ENCODE results near the gene ANGPTL1. TPM values are rescaled to one million over a fixed set of nuclear protein-coding genes. Genes with fewer than 3 reads are reported as not detected.

Gene ANGPTL1
- total and polyA plus RNA-seq, 2 of the 13 experiments (the other 11 are each of a cell fraction or from before 2014, with no cell fraction given): 2.9 to 9.3 TPM

DNA sequence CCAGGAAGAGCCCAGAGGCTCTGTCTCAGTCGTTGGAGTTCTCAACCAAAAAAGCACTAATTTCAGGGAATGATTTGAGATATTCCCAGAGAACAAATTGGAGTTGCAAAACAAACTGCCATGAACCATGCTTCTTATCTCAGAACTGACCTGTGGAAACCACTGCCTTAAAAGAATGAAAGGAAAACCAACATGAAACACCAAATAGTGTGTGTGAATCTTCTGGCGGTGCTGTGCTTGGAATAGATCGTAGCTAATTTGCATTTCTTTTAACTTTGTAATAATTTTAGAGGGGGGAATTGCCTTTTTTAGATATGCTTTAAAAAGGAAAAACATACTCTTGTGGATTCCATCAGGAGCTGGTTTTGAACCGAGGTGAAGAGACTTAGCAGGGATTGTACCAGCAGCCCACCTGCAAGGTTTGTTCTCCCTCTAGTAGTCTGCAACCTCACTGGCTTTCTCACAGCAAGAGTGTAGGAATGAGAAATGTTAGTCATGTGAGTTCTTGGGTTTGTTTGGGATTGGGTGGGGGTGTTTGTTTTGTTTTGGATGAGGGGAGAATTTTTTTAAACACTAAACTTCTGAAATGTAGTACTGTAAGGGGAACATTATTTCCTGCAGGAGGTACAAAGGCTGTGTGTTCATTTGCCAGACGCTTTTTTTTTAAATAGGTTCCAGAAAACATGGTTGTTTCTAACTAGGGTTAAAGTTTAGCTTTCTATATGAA lies 45.7 kb upstream of the ANGPTL1 start (continued):
- TF ChIP-seq MNT (IDR thresholded peaks at IDR 0.05): no peak
- TF ChIP-seq PAWR (CRISPR knock-in tag; IDR thresholded peaks at IDR 0.05; ENCODE audit: borderline replicate concordance): no peak
- TF ChIP-seq RARA (CRISPR knock-in tag; IDR thresholded peaks at IDR 0.05): peak; percentile 43; the same call in 1 of the 2 replicates
- TF ChIP-seq, protein P1, sequence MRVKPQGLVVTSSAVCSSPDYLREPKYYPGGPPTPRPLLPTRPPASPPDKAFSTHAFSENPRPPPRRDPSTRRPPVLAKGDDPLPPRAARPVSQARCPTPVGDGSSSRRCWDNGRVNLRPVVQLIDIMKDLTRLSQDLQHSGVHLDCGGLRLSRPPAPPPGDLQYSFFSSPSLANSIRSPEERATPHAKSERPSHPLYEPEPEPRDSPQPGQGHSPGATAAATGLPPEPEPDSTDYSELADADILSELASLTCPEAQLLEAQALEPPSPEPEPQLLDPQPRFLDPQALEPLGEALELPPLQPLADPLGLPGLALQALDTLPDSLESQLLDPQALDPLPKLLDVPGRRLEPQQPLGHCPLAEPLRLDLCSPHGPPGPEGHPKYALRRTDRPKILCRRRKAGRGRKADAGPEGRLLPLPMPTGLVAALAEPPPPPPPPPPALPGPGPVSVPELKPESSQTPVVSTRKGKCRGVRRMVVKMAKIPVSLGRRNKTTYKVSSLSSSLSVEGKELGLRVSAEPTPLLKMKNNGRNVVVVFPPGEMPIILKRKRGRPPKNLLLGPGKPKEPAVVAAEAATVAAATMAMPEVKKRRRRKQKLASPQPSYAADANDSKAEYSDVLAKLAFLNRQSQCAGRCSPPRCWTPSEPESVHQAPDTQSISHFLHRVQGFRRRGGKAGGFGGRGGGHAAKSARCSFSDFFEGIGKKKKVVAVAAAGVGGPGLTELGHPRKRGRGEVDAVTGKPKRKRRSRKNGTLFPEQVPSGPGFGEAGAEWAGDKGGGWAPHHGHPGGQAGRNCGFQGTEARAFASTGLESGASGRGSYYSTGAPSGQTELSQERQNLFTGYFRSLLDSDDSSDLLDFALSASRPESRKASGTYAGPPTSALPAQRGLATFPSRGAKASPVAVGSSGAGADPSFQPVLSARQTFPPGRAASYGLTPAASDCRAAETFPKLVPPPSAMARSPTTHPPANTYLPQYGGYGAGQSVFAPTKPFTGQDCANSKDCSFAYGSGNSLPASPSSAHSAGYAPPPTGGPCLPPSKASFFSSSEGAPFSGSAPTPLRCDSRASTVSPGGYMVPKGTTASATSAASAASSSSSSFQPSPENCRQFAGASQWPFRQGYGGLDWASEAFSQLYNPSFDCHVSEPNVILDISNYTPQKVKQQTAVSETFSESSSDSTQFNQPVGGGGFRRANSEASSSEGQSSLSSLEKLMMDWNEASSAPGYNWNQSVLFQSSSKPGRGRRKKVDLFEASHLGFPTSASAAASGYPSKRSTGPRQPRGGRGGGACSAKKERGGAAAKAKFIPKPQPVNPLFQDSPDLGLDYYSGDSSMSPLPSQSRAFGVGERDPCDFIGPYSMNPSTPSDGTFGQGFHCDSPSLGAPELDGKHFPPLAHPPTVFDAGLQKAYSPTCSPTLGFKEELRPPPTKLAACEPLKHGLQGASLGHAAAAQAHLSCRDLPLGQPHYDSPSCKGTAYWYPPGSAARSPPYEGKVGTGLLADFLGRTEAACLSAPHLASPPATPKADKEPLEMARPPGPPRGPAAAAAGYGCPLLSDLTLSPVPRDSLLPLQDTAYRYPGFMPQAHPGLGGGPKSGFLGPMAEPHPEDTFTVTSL (CRISPR knock-in tag; IDR thresholded peaks at IDR 0.05; ENCODE audit: borderline replicate concordance): peak; percentile 64; the same call in 1 of the 2 replicates
- TF ChIP-seq, protein P2, sequence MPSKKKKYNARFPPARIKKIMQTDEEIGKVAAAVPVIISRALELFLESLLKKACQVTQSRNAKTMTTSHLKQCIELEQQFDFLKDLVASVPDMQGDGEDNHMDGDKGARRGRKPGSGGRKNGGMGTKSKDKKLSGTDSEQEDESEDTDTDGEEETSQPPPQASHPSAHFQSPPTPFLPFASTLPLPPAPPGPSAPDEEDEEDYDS (CRISPR knock-in tag; IDR thresholded peaks at IDR 0.05): peak; percentile 68; the same call in 1 of the 2 replicates
- TF ChIP-seq HOXA3 (CRISPR knock-in tag; IDR thresholded peaks at IDR 0.05): peak; percentile 32; the same call in 1 of the 2 replicates
- TF ChIP-seq, protein P3, sequence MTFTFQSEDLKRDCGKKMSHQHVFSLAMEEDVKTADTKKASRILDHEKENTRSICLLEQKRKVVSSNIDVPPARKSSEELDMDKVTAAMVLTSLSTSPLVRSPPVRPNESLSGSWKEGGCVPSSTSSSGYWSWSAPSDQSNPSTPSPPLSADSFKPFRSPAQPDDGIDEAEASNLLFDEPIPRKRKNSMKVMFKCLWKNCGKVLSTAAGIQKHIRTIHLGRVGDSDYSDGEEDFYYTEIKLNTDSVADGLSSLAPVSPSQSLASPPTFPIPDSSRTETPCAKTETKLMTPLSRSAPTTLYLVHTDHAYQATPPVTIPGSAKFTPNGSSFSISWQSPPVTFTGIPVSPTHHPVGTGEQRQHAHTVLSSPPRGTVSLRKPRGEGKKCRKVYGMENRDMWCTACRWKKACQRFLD (CRISPR knock-in tag; IDR thresholded peaks at IDR 0.05; ENCODE audit: borderline replicate concordance): no peak
- TF ChIP-seq, protein P4, sequence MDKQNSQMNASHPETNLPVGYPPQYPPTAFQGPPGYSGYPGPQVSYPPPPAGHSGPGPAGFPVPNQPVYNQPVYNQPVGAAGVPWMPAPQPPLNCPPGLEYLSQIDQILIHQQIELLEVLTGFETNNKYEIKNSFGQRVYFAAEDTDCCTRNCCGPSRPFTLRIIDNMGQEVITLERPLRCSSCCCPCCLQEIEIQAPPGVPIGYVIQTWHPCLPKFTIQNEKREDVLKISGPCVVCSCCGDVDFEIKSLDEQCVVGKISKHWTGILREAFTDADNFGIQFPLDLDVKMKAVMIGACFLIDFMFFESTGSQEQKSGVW (CRISPR knock-in tag; IDR thresholded peaks at IDR 0.05; ENCODE audit: borderline replicate concordance): no peak
- no peak for TF ChIP-seq PRPF4 (IDR thresholded peaks at IDR 0.05; ENCODE audit: low read depth, low read length, poor library complexity, severe bottlenecking)
- TF ChIP-seq MED13 (CRISPR knock-in tag; IDR thresholded peaks at IDR 0.05): peak; percentile 50; the same call in 1 of the 2 replicates
- no peak for TF ChIP-seq SRY (CRISPR knock-in tag; IDR thresholded peaks at IDR 0.05)
- TF ChIP-seq TAF1 (CRISPR knock-in tag; IDR thresholded peaks at IDR 0.05): 0 out of 2 replicates have a peak, but pooled peaks have one; percentile 17
- TF ChIP-seq HNRNPK (IDR thresholded peaks at IDR 0.05; ENCODE audit: low read depth, low read length, poor library complexity, severe bottlenecking): no peak
- TF ChIP-seq ZNF296 (CRISPR knock-in tag; conservative IDR thresholded peaks at IDR 0.05): no peak
- TF ChIP-seq SMAD3 (CRISPR knock-in tag; IDR thresholded peaks at IDR 0.05): peak; percentile 43; the same call in 1 of the 2 replicates
- TF ChIP-seq, protein P5, sequence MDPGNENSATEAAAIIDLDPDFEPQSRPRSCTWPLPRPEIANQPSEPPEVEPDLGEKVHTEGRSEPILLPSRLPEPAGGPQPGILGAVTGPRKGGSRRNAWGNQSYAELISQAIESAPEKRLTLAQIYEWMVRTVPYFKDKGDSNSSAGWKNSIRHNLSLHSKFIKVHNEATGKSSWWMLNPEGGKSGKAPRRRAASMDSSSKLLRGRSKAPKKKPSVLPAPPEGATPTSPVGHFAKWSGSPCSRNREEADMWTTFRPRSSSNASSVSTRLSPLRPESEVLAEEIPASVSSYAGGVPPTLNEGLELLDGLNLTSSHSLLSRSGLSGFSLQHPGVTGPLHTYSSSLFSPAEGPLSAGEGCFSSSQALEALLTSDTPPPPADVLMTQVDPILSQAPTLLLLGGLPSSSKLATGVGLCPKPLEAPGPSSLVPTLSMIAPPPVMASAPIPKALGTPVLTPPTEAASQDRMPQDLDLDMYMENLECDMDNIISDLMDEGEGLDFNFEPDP (CRISPR knock-in tag; conservative IDR thresholded peaks at IDR 0.05): no peak
- TF ChIP-seq U2AF1 (optimal IDR thresholded peaks at IDR 0.05; ENCODE audit: low read depth, low read length): no peak
